Measurements from ENCODE around the gene GPR26.
A peak's percentile ranks its signal among the peaks of the same experiment; 100 is the strongest.

The GPR26 gene

GRCh38 chr10:123666318-123667236 is at the start of gene GPR26:
Gene GPR26, plus strand, starts transcription at chr10:123666355. Its CDS starts 53 bp downstream, at chr10:123666408.
- intact Hi-C loops (cut with DNase I): no loop called here

GRCh38 chr10:123618224-123618623 is 47.9 kb upstream of the GPR26 start:
- peak in 1 of 42 donors; percentile 28 for DNase-seq
- intact Hi-C loops (cut with DNase I): no loop called here

More at GRCh38 chr10:123666318-123667236, at the start of gene GPR26:
- DNase-seq: no peak

DNA sequence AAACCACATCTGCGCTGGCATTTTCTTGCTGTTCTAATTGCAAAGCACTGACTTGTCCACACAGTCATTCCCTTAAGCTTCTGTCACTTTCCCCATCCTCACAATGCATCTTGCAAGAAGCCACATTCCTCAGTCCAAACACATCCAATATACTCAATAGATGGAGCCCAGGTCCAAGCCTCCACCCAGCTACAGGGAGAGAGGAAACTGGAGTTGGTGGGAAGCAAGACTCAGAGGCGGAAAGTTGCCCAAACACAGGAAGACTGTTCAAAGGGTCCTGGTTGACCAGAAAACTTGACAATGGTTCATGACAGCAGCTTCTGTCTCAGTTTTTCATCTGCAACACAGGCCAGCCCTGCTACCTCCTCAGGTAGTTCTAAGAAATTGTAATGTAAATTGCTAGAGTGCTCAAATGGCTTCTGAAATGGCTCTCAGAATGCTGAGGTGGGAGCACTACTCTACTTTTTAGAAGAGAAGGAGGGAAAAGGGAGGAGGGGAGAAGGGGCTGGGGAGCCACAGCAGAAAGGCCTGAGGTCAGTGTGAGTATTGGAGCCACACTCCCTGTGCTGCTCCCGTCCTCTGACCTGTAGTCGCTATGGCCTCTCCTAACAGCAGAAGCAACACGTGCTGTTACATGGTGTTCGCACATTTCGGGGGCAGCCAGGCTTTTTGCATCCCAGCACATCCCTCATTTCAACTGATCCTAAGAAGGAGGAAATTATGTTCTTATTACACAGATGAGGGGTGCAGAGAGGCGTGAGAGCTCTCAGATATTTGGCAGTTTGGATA is 46.9 kb upstream of the GPR26 start:
- DNase-seq: peak in 1 of 42 donors; percentile 22
- intact Hi-C loops (cut with DNase I): no loop called here

GRCh38 chr10:123620621-123621020 is 45.5 kb upstream of the GPR26 start:
- peak in 1 of 42 donors; percentile 12 for DNase-seq
- intact Hi-C loops (cut with DNase I): no loop called here

GRCh38 chr10:123621492-123621891 is 44.7 kb upstream of the GPR26 start:
- DNase-seq: peak in 1 of 42 donors; percentile 16
- intact Hi-C loops (cut with DNase I): no loop called here

DNA sequence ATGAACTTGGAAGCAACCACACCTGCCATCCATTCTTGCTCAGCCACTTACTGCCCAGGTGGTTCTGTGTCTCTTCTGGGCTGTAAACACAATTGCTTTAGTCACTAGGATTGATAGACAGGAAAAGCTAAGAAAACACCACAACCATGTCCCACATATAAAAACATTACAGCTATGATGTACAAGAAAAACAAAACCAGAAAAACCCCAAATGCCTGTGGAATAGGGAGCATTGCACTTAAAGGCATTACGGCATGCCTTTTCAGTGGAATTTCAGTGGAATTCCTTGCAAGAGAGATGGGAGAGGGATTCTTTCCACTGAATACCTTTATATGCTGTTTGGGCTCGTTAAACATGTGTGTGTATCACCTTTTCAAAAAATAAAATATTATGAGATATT is 44.2 kb upstream of the GPR26 start:
- DNase-seq: peak in 1 of 42 donors; percentile 2
- intact Hi-C loops (cut with DNase I): no loop called here

GRCh38 chr10:123622381-123622780 is 43.8 kb upstream of the GPR26 start:
- intact Hi-C loops (cut with DNase I): no loop called here
- peak in 1 of 42 donors; percentile 9 for DNase-seq

DNA sequence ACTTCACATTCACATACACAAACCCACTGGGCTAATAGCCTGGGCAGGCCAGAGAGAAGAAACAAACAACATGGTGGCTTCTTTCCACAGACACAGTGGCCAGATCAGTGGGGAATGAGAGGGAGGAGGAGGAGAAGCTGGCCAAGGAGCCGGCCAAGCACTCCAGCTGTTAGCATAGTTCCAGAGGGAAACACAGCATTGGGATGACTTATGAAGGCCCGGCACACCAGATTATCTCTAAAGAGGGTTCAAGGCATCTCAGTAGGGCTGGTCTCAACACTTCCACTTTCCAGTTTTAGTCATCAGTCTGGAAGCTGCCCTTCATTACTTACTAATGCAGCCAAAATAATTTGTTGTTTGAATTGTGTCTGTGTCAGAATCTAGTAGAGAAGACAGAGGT is 42.1 kb upstream of the GPR26 start:
- intact Hi-C loops (cut with DNase I): no loop called here
- peak in 1 of 42 donors; percentile 13 for DNase-seq

GRCh38 chr10:123633106-123633505 is 33.0 kb upstream of the GPR26 start:
- intact Hi-C loops (cut with DNase I): no loop called here
- DNase-seq: peak in 2 of 42 donors; percentile 1 to 21

GRCh38 chr10:123633636-123634035 is 32.5 kb upstream of the GPR26 start:
- DNase-seq: peak in 2 of 42 donors; percentile 4 to 13
- intact Hi-C loops (cut with DNase I): no loop called here

DNA sequence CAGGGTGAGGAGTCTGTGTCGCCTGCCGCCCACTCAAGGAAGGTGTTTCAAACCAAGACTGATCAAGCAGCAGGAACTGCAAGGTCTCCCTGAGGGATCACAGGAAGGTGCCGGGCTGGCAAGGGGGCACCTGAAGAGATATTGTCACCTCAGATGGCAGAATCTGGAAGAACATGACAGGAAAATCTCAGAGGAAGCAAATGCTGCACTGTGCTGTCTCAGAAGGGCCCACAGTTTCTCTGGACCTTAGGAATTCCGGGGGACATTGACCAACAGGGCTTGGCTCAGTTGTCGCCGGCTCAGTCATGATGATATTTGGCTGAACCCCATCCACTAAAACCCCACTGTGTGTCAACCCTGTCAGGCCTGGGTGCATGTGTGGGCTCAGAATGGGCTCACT is 31.9 kb upstream of the GPR26 start:
- intact Hi-C loops (cut with DNase I): no loop called here
- peak in 2 of 42 donors; percentile 16 to 17 for DNase-seq

DNA sequence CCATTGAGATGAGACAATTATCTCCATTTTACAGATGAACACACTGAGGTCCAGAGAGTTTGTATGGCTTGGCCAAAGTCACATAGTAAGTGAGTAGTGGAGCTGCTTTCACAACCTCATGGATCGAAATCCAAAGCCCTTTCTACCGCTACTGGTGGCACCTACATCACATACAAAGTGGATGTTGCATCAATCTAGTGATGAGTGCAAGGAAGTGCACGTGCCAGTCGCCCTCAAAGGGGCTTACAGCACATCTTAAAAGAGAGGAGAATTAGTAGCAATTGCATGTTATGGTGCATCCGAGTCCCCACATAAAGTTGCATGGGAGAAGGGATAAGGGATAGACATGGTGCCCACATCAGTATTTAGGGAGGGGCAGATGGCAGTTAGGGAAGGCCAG is 31.0 kb upstream of the GPR26 start:
- intact Hi-C loops (cut with DNase I): no loop called here
- peak in 2 of 42 donors; percentile 2 to 8 for DNase-seq

- intact Hi-C loops (cut with DNase I): no loop called here
- DNase-seq: peak in 2 of 42 donors; percentile 5 to 7
These were observed 30.4 kb upstream of the GPR26 start for GRCh38 chr10:123635745-123636144.

GRCh38 chr10:123636598-123637325 is 29.4 kb upstream of the GPR26 start:
- peak in 11 of 42 donors; percentile 3 to 61 (median 29) for DNase-seq
- intact Hi-C loops (cut with DNase I): no loop called here

GRCh38 chr10:123637326-123637880 is 28.8 kb upstream of the GPR26 start:
- intact Hi-C loops (cut with DNase I): no loop called here
- peak in 19 of 42 donors; percentile 4 to 53 (median 26) for DNase-seq

- DNase-seq: peak in 3 of 42 donors; percentile 7 to 13 (median 9)
- intact Hi-C loops (cut with DNase I): no loop called here
These were observed 27.0 kb upstream of the GPR26 start for GRCh38 chr10:123639131-123639530.

- intact Hi-C loops (cut with DNase I): no loop called here
- peak in 1 of 42 donors; percentile 3 for DNase-seq
These were observed 26.1 kb upstream of the GPR26 start for GRCh38 chr10:123640016-123640535.

GRCh38 chr10:123642293-123642692 is 23.9 kb upstream of the GPR26 start:
- peak in 14 of 42 donors; percentile 8 to 51 (median 25) for DNase-seq
- intact Hi-C loops (cut with DNase I): no loop called here
